ENCODE data around the gene INO80D. TPM values are rescaled to one million over a fixed set of nuclear protein-coding genes. Genes with fewer than 3 reads are reported as not detected.

INO80D gene, protein sequence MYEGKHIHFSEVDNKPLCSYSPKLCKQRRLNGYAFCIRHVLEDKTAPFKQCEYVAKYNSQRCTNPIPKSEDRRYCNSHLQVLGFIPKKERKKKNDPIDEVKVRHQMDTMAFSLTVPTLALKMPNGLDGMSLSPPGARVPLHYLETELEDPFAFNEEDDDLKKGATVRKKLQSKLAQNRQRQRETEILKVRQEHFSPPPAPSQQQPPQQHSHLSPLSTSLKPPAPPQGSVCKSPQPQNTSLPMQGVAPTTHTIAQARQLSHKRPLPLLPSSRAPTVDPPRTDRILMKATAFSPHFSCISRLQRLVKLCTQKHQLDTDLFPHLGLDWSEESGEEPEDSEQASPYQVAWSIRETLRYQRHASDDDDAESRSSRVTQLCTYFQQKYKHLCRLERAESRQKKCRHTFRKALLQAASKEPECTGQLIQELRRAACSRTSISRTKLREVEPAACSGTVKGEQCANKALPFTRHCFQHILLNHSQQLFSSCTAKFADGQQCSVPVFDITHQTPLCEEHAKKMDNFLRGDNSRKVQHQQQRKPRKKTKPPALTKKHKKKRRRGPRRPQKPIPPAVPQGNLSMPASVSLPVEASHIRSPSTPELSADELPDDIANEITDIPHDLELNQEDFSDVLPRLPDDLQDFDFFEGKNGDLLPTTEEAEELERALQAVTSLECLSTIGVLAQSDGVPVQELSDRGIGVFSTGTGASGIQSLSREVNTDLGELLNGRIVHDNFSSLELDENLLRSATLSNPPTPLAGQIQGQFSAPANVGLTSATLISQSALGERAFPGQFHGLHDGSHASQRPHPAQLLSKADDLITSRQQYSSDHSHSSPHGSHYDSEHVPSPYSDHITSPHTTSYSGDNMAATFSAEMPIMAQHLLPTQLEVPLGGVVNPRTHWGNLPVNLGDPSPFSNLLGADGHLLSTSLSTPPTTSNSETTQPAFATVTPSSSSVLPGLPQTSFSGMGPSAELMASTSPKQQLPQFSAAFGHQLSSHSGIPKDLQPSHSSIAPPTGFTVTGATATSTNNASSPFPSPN
- 5.3 and 7.3 TPM in 2 replicates for total RNA-seq

DNA sequence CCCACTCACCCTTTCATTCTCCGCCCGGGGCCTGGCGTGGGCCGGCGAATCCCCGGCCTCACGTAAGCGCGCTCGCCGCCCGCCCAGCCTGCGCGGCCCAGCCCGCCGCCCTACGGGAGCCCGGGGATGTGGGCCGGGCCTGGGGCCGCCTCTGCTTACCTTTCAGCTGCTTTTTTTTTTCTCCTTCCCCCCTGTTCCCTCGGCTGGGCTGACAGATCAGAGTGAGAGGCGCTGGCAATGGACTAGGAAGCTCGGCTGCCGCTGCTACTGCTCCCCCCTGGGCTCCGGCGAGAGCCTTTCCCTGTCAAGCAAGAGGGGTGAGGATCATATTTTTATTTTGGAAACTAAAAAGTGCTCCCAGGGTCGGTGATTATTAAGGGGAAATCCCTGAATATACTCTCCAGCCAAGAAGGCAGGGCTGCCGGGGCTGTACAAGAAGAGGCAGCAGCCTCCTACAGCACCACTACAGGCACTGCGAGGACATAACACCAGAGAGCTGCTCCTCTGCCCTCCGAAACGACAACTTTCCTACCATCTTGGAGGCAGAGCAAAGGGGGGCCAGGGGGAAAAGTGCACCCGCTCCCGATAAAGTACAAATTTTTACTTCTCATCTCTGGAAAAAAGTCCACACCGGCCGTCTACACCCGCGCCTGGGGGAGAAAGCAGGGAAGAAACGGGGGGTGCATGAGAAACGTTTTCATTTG, at the start of gene INO80D:
Gene INO80D (minus strand): TSS at position 433 of the 704 bp plus-strand sequence. CDS start 23,158 bp downstream, outside the sequence.

Other genes starting within 250 kb of the INO80D start
- gene NDUFS1, start 73.3 kb upstream of the INO80D start, total RNA-seq = 130 and 135 TPM in 2 replicates
- 808 and 933 TPM in 2 replicates for gene EEF1B2, start 73.7 kb upstream of the INO80D start, total RNA-seq
- 10.4 and 10.9 TPM in 2 replicates for gene ZDBF2, start 188.5 kb upstream of the INO80D start, total RNA-seq